Common myeloid progenitor, CD34-positive (primary cell): ENCODE data around the gene GRID2.

Experiments
- CTCF ChIA-PET: fragments of 350-600 bp; sonication (Branson Sonifier 250); formaldehyde crosslinking; loops from one replicate; lab custom pipeline; 2021; ENCODE audit warnings: antibody characterized with exemption; lab: Charles Lee
- POLR2A ChIA-PET: fragments of 350-600 bp; sonication (Branson Sonifier 250); formaldehyde crosslinking; loops from one replicate; lab custom pipeline; 2021; ENCODE audit warnings: antibody characterized with exemption; lab: Charles Lee
- DNase-seq, 3 donors: peaks; one replicate each; pipeline versions ENCODE4 v3.0.0 to v3.0.0-alpha.2; 2013
- H3K27ac ChIP-seq, 2 experiments: 1 replicate in 1 of 2; 2 replicates in 1 of 2; pipeline ENCODE4 v1.7.0; 2013; ENCODE audit warnings: inconsistent platforms in 2 of 2, low read length in 2 of 2, mild to moderate bottlenecking in 2 of 2, low read depth in 1 of 2, moderate library complexity in 1 of 2; ENCODE audit not compliant: severe bottlenecking in 2 of 2, insufficient read depth in 1 of 2, poor library complexity in 1 of 2
- H3K27me3 ChIP-seq, 5 experiments: replicated peaks in 2 of 5; 1 replicate in 3 of 5; 2 replicates in 2 of 5; pipeline versions ENCODE4 v1.6.1 to v1.7.0; 2013; ENCODE audit warnings: low read length in 4 of 5, mild to moderate bottlenecking in 2 of 5, moderate library complexity in 2 of 5, inconsistent platforms in 1 of 5; ENCODE audit not compliant: insufficient read depth in 5 of 5, control insufficient read depth in 4 of 5
- H3K36me3 ChIP-seq, 4 experiments: 1 replicate in 2 of 4; 2 replicates in 2 of 4; pipeline versions ENCODE4 v1.6.1 to v1.7.0; 2013; ENCODE audit warnings: low read length in 3 of 4, control low read depth in 1 of 4, mild to moderate bottlenecking in 1 of 4; ENCODE audit not compliant: control insufficient read depth in 4 of 4, insufficient read depth in 4 of 4
- H3K4me1 ChIP-seq, 4 experiments: 1 replicate in 3 of 4; 2 replicates in 1 of 4; pipeline versions ENCODE4 v1.6.1 to v1.7.1; 2013; ENCODE audit warnings: low read length in 3 of 4, mild to moderate bottlenecking in 3 of 4, control low read depth in 1 of 4, inconsistent platforms in 1 of 4, moderate library complexity in 1 of 4; ENCODE audit not compliant: control insufficient read depth in 4 of 4, insufficient read depth in 4 of 4; ENCODE audit errors: control extremely low read depth in 1 of 4
- H3K4me3 ChIP-seq, 7 experiments: 1 replicate in 4 of 7; 2 replicates in 3 of 7; pipeline versions ENCODE4 v1.5.1 to v1.7.0; 2013; ENCODE audit warnings: mild to moderate bottlenecking in 7 of 7, low read length in 6 of 7, moderate library complexity in 6 of 7, inconsistent platforms in 2 of 7, low read depth in 2 of 7, control low read depth in 1 of 7; ENCODE audit not compliant: insufficient read depth in 4 of 7, control insufficient read depth in 1 of 7; ENCODE audit errors: extremely low read depth in 1 of 7
- H3K9me3 ChIP-seq, 5 experiments: 1 replicate in 4 of 5; 2 replicates in 1 of 5; pipeline versions ENCODE4 v1.6.1 to v1.7.1; 2013; ENCODE audit warnings: low read length in 4 of 5, mild to moderate bottlenecking in 2 of 5, inconsistent platforms in 1 of 5, low read depth in 1 of 5, moderate library complexity in 1 of 5; ENCODE audit not compliant: control insufficient read depth in 4 of 5, insufficient read depth in 2 of 5; ENCODE audit errors: control extremely low read depth in 1 of 5
- WGBS: methylation state at CpG from one replicate; pipeline ENCODE4 v1.1.5; 2013; ENCODE audit not compliant: insufficient coverage; 5-methylcytosine and 5-hydroxymethylcytosine counted together

Gene GRID2

DNA sequence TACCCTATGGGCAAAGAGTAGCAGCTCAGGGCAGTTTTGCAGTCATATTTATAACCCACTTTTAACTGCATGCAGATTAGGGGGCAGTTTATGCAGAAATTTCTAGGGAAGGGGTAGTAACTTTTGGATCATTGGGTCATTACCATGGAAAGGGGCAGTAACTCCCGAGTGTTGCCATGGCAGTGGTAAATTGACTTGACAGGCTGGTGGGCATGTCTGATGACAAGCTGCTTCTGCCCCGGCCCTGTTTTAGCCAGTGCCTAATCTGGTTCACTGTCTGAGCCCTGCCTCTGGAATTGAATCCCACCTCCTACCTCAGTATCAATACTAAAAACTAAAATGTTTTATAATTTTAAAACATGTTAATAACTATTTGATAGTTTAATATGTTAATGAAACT, 1162.7 kb downstream of the GRID2 start:
- Histone ChIP-seq H3K9me3 (no peaks in the 10 kb centered on the region), H3K36me3 (no peaks in the 10 kb centered on the region), H3K4me1 (peaks cover 0 to 3% (median 0%) of the 10 kb centered on the region in 4 experiments), H3K27me3 (no peaks in the 10 kb centered on the region), H3K27ac (no peak overlapping the region), H3K4me3 (no peak overlapping the region)
- ChIA-PET CTCF (interaction anchor here (1.2 kb wide), 1 partner anchor 11 kb away, joined by 3 read pairs; no protein-coding TSS in a partner anchor), POLR2A (no interaction called here)
- WGBS = 100% methylated on average over 1 of the region's 2 CpGs
- no peak for DNase-seq

DNA sequence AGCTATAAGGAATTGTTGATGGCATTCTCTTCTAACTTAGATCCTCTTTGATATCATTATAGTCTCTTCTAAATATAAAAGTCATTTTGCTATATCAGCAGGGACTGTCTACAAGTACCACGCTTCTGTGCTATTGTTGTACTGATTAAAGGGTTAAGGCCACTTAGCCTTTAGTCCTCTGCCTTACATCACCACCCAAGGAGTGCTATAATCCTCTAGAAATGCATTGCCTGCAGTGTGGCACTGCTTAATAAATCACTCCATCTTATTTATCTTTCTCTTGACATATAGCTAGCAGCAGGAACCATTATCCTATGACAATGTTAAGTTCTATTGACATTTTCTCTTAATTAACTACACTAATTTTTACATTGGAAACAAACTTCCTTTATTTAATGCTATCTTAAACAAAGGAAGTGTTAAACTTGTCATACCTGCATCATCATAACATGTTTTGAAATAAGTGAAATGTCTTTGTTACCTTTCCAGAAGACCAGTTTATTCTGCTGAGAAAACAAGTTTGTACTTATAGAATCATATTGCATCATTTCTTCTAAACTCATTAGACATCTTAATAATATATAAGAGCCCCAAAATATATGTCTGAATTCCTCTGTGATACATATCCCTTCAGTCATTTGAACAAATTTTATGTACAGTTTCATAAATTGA, 1163.9 kb downstream of the GRID2 start:
- ChIA-PET POLR2A (no interaction called here), CTCF (no interaction called here)
- H3K27me3 ChIP-seq = no peaks in the 10 kb centered on the region
- H3K4me3 ChIP-seq = no peak overlapping the region
- H3K9me3 ChIP-seq = no peaks in the 10 kb centered on the region
- DNase-seq = no peak
- H3K27ac ChIP-seq = no peak overlapping the region
- no peaks in the 10 kb centered on the region for H3K36me3 ChIP-seq
- WGBS = 100% methylated on average over 1 of the region's 1 CpG
- H3K4me1 ChIP-seq = peaks cover 0 to 3% (median 0%) of the 10 kb centered on the region in 4 experiments

GRCh38 chr4:93469560-93469959, 1165.8 kb downstream of the GRID2 start:
- Histone ChIP-seq H3K27me3 (no peaks in the 10 kb centered on the region), H3K4me3 (no peak overlapping the region), H3K4me1 (peaks cover 0 to 3% (median 2%) of the 10 kb centered on the region in 4 experiments), H3K27ac (no peak overlapping the region), H3K9me3 (no peaks in the 10 kb centered on the region), H3K36me3 (no peaks in the 10 kb centered on the region)
- 80% methylated on average over 1 of the region's 3 CpGs for WGBS
- ChIA-PET POLR2A (interaction anchor here (0.6 kb wide), 1 partner anchor 23 kb away, joined by 3 read pairs; no protein-coding TSS in a partner anchor), CTCF (no interaction called here)
- peak in 2 of 3 donors; percentile 10 to 13 for DNase-seq

GRCh38 chr4:93475730-93476129, 1172.0 kb downstream of the GRID2 start:
- ChIA-PET POLR2A (no interaction called here), CTCF (no interaction called here)
- peaks cover 0 to 3% (median 3%) of the 10 kb centered on the region in 4 experiments for H3K4me1 ChIP-seq
- DNase-seq = no peak
- H3K36me3 ChIP-seq = no peaks in the 10 kb centered on the region
- H3K4me3 ChIP-seq = no peak overlapping the region
- no peaks in the 10 kb centered on the region for H3K27me3 ChIP-seq
- H3K9me3 ChIP-seq = no peaks in the 10 kb centered on the region
- no peak overlapping the region for H3K27ac ChIP-seq
- no CpG with 5 or more reads among the region's 2 CpGs for WGBS

DNA sequence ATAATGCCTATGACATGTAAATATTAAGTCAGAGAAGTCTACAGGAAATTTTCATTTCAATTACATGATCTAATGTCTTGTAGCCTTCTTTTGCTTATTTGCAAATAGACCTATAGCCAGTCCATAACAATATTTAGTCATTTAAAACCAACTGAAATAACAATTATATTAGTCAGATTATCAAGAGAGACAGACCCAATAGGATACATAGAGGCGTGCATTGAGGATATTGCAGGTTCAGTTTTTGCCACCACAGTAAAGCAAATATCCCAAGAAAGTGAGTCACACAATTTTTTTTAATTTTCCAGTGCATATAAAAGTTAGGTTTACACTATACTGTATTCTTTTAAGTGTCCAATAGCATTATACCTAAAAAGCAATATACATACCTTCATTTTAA, 1175.0 kb downstream of the GRID2 start:
- Histone ChIP-seq H3K4me3 (no peak overlapping the region), H3K4me1 (peaks cover 0 to 3% (median 1%) of the 10 kb centered on the region in 4 experiments), H3K36me3 (no peaks in the 10 kb centered on the region), H3K27me3 (no peaks in the 10 kb centered on the region), H3K27ac (no peak overlapping the region), H3K9me3 (no peaks in the 10 kb centered on the region)
- 100% methylated on average over 1 of the region's 1 CpG for WGBS
- DNase-seq = no peak
- ChIA-PET CTCF (no interaction called here), POLR2A (no interaction called here)

- ChIA-PET POLR2A (no interaction called here), CTCF (no interaction called here)
- Histone ChIP-seq H3K4me1 (no peaks in the 10 kb centered on the region), H3K4me3 (no peak overlapping the region), H3K27ac (no peak overlapping the region), H3K9me3 (no peaks in the 10 kb centered on the region), H3K27me3 (no peaks in the 10 kb centered on the region), H3K36me3 (no peaks in the 10 kb centered on the region)
- no peak for DNase-seq
- 100% methylated on average over 1 of the region's 1 CpG for WGBS
Measured at GRCh38 chr4:93480452-93480851, 1176.7 kb downstream of the GRID2 start.

- Histone ChIP-seq H3K9me3 (no peaks in the 10 kb centered on the region), H3K36me3 (no peaks in the 10 kb centered on the region), H3K27ac (no peak overlapping the region), H3K4me3 (no peak overlapping the region), H3K4me1 (no peaks in the 10 kb centered on the region), H3K27me3 (no peaks in the 10 kb centered on the region)
- no peak for DNase-seq
- POLR2A ChIA-PET = no interaction called here
- CTCF ChIA-PET = no interaction called here
- WGBS = 100% methylated on average over 3 of the region's 4 CpGs
Measured at GRCh38 chr4:93495346-93495745, 1191.6 kb downstream of the GRID2 start.
